IPS-NIHi7 (cell line): ENCODE data around the gene BNC2.
A peak's percentile ranks its signal among the peaks of the same experiment; 100 is the strongest.

ENCODE experiments used
- DNase-seq: peaks from one replicate; pipeline ENCODE4 v3.0.0; 2012; ENCODE audit warnings: mixed read lengths; ENCODE audit errors: extremely low spot score

Gene BNC2

GRCh38 chr9:16628413-16628812, 242.1 kb downstream of the BNC2 start:
- DNase-seq, result no peak

- DNase-seq, result no peak
Observed at GRCh38 chr9:16627967-16628366, 242.5 kb downstream of the BNC2 start.

GRCh38 chr9:16627521-16627920, 242.9 kb downstream of the BNC2 start:
- no peak for DNase-seq

GRCh38 chr9:16626577-16627130, 243.8 kb downstream of the BNC2 start:
- DNase-seq, result peak; percentile 68

- DNase-seq, result no peak
Observed at GRCh38 chr9:16625811-16626210, 244.7 kb downstream of the BNC2 start.

- no peak for DNase-seq
Observed at GRCh38 chr9:16625161-16625631, 245.3 kb downstream of the BNC2 start.

DNA sequence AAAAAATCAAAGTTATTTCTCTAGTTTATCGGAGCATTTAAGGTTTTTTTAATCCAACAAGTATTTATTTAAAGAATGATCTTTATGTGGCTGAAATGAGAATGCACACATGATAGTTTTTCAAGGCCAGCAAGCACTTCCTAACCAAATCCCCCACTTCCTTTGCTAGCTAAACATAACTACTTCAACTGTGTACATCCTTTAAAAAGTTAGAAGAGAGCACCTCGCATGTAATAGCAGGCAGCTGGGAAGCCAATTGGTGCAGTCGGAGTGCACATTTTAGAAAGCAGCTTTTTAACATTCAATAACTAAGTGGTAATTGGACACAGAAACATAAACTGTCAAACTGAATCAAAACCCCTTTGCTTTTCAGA, 245.7 kb downstream of the BNC2 start:
- DNase-seq, result no peak

- DNase-seq, result no peak
Observed at GRCh38 chr9:16623989-16624743, 246.3 kb downstream of the BNC2 start.

- no peak for DNase-seq
Observed at GRCh38 chr9:16622541-16622940, 247.9 kb downstream of the BNC2 start.

DNA sequence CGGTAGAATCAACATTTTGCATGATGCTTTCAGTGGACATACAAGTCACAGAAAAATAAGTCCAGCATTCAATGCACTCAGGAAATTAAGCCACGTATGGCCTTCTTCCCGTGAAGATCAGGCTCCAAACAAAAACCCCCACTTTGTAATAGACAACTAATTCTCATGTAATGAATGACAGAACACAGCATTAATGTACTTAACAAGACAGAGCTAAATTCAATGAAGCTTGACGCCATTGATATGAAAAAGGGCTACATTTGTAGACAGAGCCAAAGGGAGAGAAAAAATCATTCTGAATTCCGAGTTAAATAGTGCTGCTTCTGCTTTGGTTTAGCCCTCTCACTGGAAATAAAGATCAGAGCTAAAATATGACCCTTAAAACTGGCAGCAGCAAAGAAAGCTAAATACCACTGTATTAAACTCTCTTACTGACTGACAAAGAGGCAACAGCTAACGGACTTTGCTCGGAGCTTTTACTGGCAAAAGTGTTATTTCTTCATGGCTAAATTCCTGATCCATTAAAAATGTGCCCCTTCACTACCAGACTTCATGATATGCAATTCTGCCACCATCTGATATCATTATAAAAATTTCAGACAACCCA, 250.5 kb downstream of the BNC2 start:
- DNase-seq, result no peak

DNA sequence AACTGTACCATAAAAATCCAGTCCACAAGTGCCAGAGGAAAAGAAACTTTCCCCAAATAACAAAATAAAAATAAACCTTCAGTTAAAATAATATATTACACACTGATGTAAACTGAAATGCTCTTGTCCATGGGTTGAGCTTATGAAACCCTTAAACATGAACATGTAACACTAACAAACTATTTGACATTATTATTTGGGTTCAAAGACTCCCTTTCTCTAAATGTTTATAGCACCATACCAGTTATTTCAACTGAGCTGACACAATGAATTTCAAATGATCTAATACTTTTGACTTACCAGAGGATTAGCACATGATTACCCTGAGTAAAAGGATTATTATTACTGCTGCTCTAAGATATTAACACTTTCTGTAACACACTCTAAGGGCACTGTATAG, 251.1 kb downstream of the BNC2 start:
- DNase-seq, result no peak

GRCh38 chr9:16618524-16618923, 251.9 kb downstream of the BNC2 start:
- DNase-seq, result no peak

DNA sequence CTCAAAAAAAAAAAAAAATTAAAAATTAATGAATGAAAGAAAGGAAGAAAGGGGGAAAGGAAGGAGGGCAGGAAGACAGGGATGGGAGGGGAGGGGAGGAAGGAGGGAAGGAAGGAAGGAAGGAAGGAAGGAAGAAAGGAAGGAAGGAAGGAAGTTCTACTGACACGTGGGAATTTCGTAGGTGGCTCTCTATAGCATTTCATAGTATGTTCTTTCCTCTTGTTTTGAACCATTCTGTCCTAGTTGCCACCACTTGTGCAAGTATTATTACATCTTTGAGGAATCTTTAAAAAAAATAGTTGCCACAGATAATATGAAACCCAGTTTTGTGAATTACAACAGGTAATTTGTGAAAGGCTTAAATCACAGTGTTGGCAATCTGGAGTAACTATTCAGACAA, 253.8 kb downstream of the BNC2 start:
- DNase-seq, result no peak

- no peak for DNase-seq
Observed at GRCh38 chr9:16615451-16615850, 255.0 kb downstream of the BNC2 start.

GRCh38 chr9:16613605-16614004, 256.9 kb downstream of the BNC2 start:
- no peak for DNase-seq

GRCh38 chr9:16613051-16613450, 257.4 kb downstream of the BNC2 start:
- no peak for DNase-seq

- DNase-seq, result no peak
Observed at GRCh38 chr9:16612627-16613026, 257.8 kb downstream of the BNC2 start.

DNA sequence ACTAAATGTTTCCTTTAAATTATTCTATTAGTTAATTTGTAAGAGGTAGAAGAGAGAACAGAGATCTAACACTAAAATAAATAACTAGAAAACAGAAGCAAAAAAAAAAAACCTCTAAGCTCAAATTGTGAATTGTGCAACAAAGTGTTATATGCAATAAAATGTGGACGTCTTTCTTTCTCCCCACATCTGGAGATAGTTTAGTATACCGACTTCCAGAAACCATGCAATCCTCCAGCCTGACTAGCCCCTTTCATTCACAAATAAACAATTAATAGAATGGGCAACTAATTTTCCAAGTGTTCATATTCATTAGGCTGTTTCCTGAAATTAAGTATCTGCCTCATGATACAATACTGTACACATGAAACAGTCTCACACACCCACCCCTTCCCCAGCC, 258.5 kb downstream of the BNC2 start:
- no peak for DNase-seq

- no peak for DNase-seq
Observed at GRCh38 chr9:16611001-16611400, 259.5 kb downstream of the BNC2 start.

DNA sequence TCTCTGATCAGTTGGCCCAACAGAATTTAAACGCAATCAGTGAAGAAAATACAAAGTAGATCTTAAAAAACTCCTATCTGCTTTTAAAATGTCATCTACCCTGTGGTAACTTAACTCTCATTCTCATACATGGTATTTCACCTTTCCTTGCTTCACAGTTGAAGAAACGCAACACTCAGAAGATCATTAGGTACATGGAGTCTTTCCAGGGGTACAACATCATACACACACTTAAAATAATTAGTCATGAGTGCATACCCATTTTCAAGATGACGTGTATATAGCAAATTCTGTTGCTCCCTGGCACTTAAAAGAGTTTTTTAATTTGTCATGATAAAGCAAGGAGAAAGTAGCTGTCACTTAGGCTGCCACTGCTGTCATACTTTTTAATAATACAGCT, 259.9 kb downstream of the BNC2 start:
- no peak for DNase-seq

DNA sequence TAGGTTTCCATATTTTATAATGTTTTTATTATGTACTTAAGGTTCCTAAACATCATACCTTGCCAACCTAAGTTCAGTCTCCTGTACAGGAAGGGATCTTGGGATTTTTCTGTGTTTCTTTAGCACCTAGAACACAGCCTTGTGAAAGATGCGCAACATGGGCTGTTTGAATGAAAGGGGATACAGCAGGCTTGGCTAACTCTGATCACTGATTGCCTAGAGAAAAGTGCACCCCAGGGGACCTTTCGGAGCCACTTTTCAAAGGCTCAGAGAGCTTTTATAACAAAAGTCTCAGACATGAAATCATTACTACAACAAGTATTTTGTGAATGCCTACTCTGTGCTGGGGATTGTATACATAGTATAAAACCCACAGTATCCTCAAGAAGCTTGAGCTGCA, 261.6 kb downstream of the BNC2 start:
- DNase-seq, result no peak

DNA sequence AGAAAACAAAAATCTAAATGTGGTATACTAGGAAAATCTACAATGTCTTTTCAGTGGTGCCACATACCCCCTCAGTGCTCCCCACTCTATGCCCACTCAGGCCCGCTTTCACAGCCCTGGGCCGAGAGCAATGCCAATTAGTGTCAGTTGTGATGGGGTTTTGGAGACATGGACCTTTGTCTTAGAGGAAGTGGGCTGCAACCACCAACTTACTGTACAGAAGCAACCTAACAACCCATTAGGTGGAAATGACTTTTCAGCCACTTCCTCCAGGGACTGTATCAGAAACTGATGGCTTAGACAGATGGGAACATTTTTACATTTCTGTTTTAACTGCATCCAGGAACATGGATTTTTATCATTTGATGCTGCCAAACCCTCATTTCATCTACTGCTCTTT, 268.0 kb downstream of the BNC2 start:
- DNase-seq, result no peak

DNA sequence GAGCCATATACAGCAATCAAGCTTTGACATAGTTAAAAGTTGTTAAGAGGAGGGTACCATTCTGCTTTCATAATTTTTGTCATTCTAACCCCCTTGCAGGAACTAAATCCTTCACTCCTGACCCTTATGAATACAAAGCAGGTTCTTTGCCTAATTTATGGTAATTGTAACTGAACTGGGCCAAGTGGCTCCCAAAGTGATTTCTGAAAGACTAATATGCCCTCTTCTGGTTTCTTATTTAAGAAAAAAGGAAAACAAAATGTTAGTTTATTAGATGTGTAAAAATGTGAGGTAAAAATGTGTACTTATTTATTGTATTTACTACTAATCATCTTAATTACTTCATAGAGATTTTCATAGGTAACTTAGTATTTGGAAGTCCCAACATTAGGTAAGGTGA, 268.5 kb downstream of the BNC2 start:
- no peak for DNase-seq
